RWPE1 (cell line): ENCODE measurements around the gene TENM4.
A peak's percentile ranks its signal among the peaks of the same experiment; 100 is the strongest.

Source experiments
- CTCF ChIA-PET: fragments of 350-600 bp; sonication (Branson Sonifier 250); formaldehyde crosslinking; extraction: SDS; loops from one replicate; lab custom pipeline; 2021; lab: Yijun Ruan, JAX
- POLR2A ChIA-PET: fragments of 400-600 bp; formaldehyde crosslinking; extraction: SDS; loops from one replicate; lab custom pipeline; 2020; ENCODE audit warnings: antibody characterized with exemption; ENCODE audit not compliant: low non-redundant PET; lab: Yijun Ruan, JAX
- DNase-seq: peaks from one replicate; pipeline ENCODE4 v3.0.0; 2012; ENCODE audit warnings: low spot score
- H3K27ac ChIP-seq: fragments of 450-650 bp; 2 replicates; pipeline ENCODE4 v1.5.1; 2017
- TF ChIP-seq, protein P1 (sequence below): fragments of 450-650 bp; conservative IDR thresholded peaks from 2 replicates; pipeline ENCODE4 v1.5.1; 2017; ENCODE audit warnings: low read depth, mild to moderate bottlenecking

TENM4 gene

DNA sequence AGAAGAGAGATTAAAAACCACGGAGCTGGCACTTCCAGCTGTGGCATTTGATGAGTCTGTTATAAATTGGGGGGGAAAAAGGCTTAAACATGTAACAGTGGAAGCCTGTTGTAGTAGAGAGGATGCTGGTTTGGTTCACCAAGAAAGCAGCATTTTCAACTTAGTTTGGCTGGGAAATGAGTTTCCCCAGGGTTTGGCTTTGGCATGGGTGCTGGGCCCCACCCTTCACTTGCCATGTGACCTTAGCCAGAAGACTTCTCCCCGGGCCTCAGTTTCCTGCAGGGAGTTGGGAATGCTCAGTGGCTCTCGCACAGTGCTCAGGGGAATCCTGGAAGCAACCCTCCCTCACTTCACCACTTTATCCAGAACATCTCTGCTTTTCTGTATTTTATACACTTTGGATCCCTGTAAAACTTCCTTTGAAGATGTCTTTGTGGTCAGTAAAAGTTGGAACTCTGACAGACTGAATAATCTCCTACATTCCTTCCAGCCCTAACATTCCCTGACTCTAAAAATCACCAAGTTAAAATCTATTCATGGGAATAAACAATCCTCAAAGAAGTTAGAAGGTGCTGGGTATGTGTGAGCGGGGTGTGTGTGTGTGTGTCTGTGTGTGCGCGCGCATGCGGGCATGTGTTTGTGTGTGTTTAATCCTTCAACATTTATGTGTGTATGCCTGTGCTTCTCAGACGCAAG lies 166.0 kb downstream of the TENM4 start:
- ChIA-PET CTCF (no interaction called here), POLR2A (no interaction called here)
- TF ChIP-seq, protein P1, sequence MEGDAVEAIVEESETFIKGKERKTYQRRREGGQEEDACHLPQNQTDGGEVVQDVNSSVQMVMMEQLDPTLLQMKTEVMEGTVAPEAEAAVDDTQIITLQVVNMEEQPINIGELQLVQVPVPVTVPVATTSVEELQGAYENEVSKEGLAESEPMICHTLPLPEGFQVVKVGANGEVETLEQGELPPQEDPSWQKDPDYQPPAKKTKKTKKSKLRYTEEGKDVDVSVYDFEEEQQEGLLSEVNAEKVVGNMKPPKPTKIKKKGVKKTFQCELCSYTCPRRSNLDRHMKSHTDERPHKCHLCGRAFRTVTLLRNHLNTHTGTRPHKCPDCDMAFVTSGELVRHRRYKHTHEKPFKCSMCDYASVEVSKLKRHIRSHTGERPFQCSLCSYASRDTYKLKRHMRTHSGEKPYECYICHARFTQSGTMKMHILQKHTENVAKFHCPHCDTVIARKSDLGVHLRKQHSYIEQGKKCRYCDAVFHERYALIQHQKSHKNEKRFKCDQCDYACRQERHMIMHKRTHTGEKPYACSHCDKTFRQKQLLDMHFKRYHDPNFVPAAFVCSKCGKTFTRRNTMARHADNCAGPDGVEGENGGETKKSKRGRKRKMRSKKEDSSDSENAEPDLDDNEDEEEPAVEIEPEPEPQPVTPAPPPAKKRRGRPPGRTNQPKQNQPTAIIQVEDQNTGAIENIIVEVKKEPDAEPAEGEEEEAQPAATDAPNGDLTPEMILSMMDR, result no peak
- DNase-seq, result no peak
- H3K27ac ChIP-seq, result peak overlapping the region; percentile 38

DNA sequence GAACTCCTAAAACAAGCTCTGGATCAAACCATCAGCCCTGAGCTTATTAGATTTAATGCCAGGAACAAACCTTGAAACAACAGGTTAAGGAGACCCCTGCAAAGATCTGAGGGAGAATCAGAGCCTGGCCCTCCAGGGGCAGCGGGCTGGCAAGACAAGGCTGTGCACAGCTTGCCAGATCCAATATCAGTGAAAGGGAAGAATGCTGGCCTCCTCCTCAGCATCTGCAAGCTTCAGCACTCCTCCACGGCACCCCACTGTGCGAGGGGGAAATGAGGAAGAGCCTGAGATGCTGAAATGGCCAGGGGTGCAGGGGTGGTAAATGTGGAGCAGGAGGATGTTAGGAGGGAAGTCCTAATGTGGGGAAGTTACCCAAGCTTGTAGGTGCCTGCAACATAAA lies 167.0 kb downstream of the TENM4 start:
- TF ChIP-seq, protein P1, result no peak
- POLR2A ChIA-PET, result no interaction called here
- no peak for DNase-seq
- no peak overlapping the region for H3K27ac ChIP-seq
- CTCF ChIA-PET, result no interaction called here

DNA sequence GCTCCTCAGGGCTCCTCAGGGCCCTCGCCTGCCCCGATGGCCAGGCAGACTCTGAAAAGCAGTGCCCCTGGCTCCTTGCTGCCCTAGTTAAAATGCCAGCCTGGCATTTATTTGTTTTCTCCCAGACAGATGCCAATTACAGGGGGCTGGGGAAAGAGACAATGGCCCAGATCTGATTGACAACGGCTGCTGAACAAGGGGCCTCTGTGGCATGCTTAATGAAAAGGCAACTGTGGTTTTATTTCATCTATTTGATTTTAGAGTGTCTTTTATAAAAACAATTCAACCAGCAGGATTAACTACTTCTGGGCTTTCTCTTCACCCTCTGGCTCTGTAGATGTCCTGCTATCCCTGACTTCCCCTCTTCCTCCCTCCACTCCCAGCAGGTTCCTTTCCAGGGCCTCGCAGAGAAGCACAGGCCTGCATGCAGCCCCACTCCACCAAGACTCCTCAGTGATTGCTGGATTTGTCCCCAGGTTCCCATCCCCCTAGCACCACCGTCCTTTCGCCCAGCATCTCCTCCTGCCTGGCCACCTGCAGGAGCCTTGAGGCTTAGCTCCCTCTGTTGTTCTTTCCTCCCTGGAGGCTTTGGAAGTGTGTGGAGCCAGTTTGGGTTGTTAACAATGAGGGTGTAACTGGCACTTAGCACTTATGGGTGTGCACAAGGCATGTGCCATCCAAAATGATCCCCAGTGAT lies 171.1 kb downstream of the TENM4 start:
- ChIA-PET POLR2A (no interaction called here), CTCF (interaction anchor here (1.1 kb wide), 1 partner anchor 171 kb away, joined by 4 read pairs; the partner anchor contains the start of gene TENM4)
- no peak for DNase-seq
- TF ChIP-seq, protein P1, result no peak
- no peak overlapping the region for H3K27ac ChIP-seq

DNA sequence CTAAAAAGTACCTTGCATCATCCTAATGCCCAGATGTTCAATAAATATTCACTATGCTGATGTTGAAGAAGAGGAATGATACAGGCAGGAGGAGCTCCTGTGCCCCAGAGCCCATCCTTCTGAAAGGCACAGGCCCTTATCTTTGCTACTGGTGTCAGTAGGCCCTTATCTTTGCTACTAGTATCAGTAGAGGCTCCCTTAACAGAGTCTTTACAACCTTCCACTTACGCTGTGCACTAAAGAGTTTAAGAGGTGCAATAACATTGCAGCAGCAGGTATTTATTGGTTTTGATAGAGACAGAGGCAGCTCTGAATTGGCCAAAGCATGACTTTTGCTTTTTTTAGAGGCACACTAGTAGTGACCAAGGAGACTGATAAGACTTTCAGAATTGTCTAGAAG lies 174.4 kb downstream of the TENM4 start:
- CTCF ChIA-PET, result no interaction called here
- no peak overlapping the region for H3K27ac ChIP-seq
- POLR2A ChIA-PET, result no interaction called here
- DNase-seq, result no peak
- TF ChIP-seq, protein P1, result no peak

DNA sequence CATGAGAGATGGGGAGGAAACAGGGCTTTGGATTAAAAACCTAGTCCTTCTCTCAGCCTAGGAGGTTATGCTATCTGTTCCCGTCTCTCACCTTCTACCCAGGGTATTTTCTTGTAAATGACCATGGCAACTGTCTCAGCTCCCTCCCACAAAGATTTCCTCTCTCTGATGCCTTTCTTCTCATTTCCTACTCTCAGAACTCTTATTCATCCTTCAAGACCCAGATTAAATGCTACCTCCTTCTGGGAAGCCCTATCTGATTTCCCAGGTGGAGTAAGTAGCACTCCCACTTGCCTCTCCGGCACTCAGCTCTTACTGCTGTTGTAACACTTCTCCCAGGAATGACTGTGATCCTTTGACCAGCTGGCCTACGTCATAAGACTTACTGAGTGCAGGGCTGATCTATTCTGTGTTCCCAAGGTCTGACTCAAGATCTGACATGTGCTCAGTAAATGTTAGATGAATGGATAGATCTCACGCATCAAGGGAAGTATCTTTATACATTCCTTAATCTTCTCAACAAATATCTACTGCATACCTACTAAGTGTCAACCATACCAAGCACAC lies 175.0 kb downstream of the TENM4 start:
- H3K27ac ChIP-seq, result no peak overlapping the region
- DNase-seq, result no peak
- ChIA-PET POLR2A (no interaction called here), CTCF (no interaction called here)
- TF ChIP-seq, protein P1, result no peak

DNA sequence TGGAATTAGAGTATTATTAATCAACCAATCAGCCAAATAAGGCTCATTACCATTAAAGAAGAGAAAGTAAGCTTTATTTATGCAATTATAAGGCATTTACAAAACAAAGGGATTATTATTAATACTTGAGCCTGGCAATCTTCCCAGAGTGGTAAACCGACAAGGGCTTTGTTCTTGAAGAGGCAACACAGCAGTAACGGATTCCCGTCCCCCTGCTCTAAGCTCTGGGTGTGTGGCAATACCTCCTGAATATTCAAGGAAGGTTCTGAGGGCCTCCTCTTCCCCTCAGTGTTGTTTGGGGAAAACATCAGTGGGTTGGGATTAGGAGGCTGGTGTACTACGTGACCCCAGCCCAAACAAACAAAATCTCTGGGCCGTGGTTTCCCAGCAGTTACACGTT lies 176.5 kb downstream of the TENM4 start:
- TF ChIP-seq, protein P1, result no peak

More for the DNA sequence above, 176.5 kb downstream of the TENM4 start:
- DNase-seq, result no peak
- no peak overlapping the region for H3K27ac ChIP-seq
- ChIA-PET CTCF (no interaction called here), POLR2A (no interaction called here)
